Measurements from ENCODE around the gene ASNSD1.
"Not testable (repeated sequence)": the region's sequence is repeated elsewhere in the genome, so short reads cannot be mapped to it uniquely, and the experiment has no call there.

Gene ASNSD1

GRCh38 chr2:189696223-189696622 lies 35.0 kb downstream of the ASNSD1 start:
- DNase-seq: no peak

GRCh38 chr2:189698020-189698887 lies 37.0 kb downstream of the ASNSD1 start:
- DNase-seq: no peak

GRCh38 chr2:189700681-189701080 lies 39.4 kb downstream of the ASNSD1 start:
- DNase-seq: no peak

GRCh38 chr2:189702071-189702470 lies 40.8 kb downstream of the ASNSD1 start:
- DNase-seq: no peak

DNA sequence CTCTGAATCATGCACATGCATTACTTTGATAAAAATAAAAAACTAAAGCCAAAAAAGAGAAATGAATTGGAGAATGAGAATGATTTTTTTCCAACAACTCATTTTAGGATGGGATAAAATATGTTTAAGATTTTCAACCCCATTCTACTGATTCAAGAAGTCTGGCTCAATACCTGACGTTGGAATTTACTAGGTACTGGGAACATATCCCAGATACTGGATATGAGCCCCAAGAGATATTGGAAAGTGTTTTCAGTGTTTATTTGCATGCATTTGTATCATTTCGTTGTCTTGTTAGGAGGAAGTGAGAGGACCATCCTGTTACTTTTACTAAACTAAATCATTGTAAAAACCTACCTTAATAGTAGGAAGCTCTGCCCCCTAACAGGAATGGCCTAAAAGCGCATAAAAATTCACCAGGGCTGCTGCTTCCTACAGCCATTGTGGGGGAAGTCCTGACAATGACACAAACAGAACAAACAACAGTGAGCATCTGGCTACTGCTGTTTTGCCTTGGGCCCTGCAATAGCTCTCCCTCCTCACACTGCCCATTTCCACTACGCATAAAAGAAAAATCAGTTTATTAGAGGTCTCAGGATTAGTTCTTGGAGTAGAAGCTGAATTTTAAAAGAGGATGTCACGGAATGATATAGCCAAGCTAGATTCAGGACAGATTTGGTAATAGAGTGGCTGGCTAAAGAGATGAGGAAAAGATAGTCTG lies 48.4 kb downstream of the ASNSD1 start:
- DNase-seq: no peak

- DNase-seq: not testable (repeated sequence)
Observed at GRCh38 chr2:189717593-189717992, 56.3 kb downstream of the ASNSD1 start.

DNA sequence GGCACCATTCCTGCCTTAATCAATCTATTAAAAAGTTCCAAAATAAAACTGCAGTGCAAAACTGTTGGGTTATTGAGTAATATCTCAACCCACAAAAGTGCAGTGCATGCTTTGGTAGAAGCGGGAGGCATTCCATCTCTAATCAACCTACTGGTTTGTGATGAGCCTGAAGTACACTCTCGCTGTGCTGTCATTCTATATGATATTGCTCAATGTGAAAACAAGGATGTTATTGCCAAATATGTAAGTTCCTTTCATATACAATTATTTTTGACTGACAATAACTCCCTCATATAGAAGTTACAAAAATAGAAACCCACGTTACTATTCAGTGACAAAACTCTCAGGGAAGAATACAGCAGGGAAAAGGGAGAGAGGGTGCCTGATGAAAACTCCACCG lies 58.3 kb downstream of the ASNSD1 start:
- DNase-seq: no peak
